BLaER1 (cell line): ENCODE measurements around the gene CAT.
A peak's percentile ranks its signal among the peaks of the same experiment; 100 is the strongest.

Source experiments
- H3K27ac ChIP-seq: shearing (Covaris generic); formaldehyde crosslinking; 2 replicates; pipeline ENCODE4 v1.8.1; 2022
- H3K27me3 ChIP-seq: shearing (Covaris generic); formaldehyde crosslinking; 2 replicates; pipeline ENCODE4 v1.8.1; 2022
- H3K36me3 ChIP-seq: shearing (Covaris generic); formaldehyde crosslinking; 2 replicates; pipeline ENCODE4 v1.8.1; 2022
- H3K4me1 ChIP-seq: shearing (Covaris generic); formaldehyde crosslinking; 2 replicates; pipeline ENCODE4 v1.8.1; 2022
- H3K4me2 ChIP-seq: shearing (Covaris generic); formaldehyde crosslinking; 2 replicates; pipeline ENCODE4 v1.8.1; 2022
- H3K4me3 ChIP-seq: shearing (Covaris generic); formaldehyde crosslinking; 2 replicates; pipeline ENCODE4 v1.8.1; 2022
- H3K9ac ChIP-seq: shearing (Covaris generic); formaldehyde crosslinking; 2 replicates; pipeline ENCODE4 v1.8.1; 2022
- H3K9me3 ChIP-seq: shearing (Covaris generic); formaldehyde crosslinking; 2 replicates; pipeline ENCODE4 v1.8.1; 2022
- H4K20me1 ChIP-seq: shearing (Covaris generic); formaldehyde crosslinking; 2 replicates; pipeline ENCODE4 v1.8.1; 2022
- Cebpa-rat ChIP-seq: shearing (Covaris generic); IDR thresholded peaks from 2 replicates; pipeline ENCODE4 v1.8.1; 2022

CAT gene

GRCh38 chr11:34514597-34514996 is 75.9 kb downstream of the CAT start:
- Histone ChIP-seq H3K4me1 (peaks cover 9% of the 10 kb centered on the region), H3K9me3 (no peaks in the 10 kb centered on the region), H3K4me2 (peak overlapping the region; percentile 33), H3K27me3 (no peaks in the 10 kb centered on the region), H3K4me3 (no peak overlapping the region), H4K20me1 (no peaks in the 10 kb centered on the region), H3K9ac (no peak overlapping the region), H3K36me3 (no peaks in the 10 kb centered on the region), H3K27ac (no peak overlapping the region)
- TF ChIP-seq Cebpa-rat: no peak

- no peak overlapping the region for H3K4me2 ChIP-seq
- no peak overlapping the region for H3K27ac ChIP-seq
- H3K9me3 ChIP-seq: no peaks in the 10 kb centered on the region
- no peak for TF ChIP-seq Cebpa-rat
- no peak overlapping the region for H3K9ac ChIP-seq
- no peaks in the 10 kb centered on the region for H4K20me1 ChIP-seq
- H3K36me3 ChIP-seq: no peaks in the 10 kb centered on the region
- no peak overlapping the region for H3K4me3 ChIP-seq
- peaks cover 9% of the 10 kb centered on the region for H3K4me1 ChIP-seq
- H3K27me3 ChIP-seq: no peaks in the 10 kb centered on the region
Observed at GRCh38 chr11:34516247-34517040, 77.7 kb downstream of the CAT start.

GRCh38 chr11:34519595-34520235 is 81.0 kb downstream of the CAT start:
- H3K4me1 ChIP-seq: peaks cover 5% of the 10 kb centered on the region
- H3K4me2 ChIP-seq: no peak overlapping the region
- no peak overlapping the region for H3K9ac ChIP-seq
- TF ChIP-seq Cebpa-rat: no peak
- no peak overlapping the region for H3K4me3 ChIP-seq
- no peaks in the 10 kb centered on the region for H3K27me3 ChIP-seq
- H3K9me3 ChIP-seq: no peaks in the 10 kb centered on the region
- H4K20me1 ChIP-seq: no peaks in the 10 kb centered on the region
- no peak overlapping the region for H3K27ac ChIP-seq
- H3K36me3 ChIP-seq: no peaks in the 10 kb centered on the region

- no peaks in the 10 kb centered on the region for H4K20me1 ChIP-seq
- no peak overlapping the region for H3K9ac ChIP-seq
- no peaks in the 10 kb centered on the region for H3K36me3 ChIP-seq
- H3K4me1 ChIP-seq: no peaks in the 10 kb centered on the region
- no peaks in the 10 kb centered on the region for H3K9me3 ChIP-seq
- no peak for TF ChIP-seq Cebpa-rat
- H3K4me2 ChIP-seq: no peak overlapping the region
- H3K4me3 ChIP-seq: no peak overlapping the region
- no peak overlapping the region for H3K27ac ChIP-seq
- H3K27me3 ChIP-seq: no peaks in the 10 kb centered on the region
Observed at GRCh38 chr11:34521265-34521664, 82.5 kb downstream of the CAT start.
